Mesenteric fat pad (tissue), 1 donor: ENCODE data around the gene RCBTB2. TPM values are rescaled to one million over a fixed set of nuclear protein-coding genes. Genes with fewer than 3 reads are reported as not detected.

Experiments
- DNase-seq: peaks from one replicate; pipeline ENCODE4 v3.0.0-alpha.2; 2020; ENCODE audit warnings: low spot score
- total RNA-seq: library from RNA; stranded (reverse); fragmentation: NEBNext Ultra II Directional; extraction: Animal tissue kit (Norgen Biotek cat#: 25700); gene quantifications from one replicate; pipeline ENCODE4 v1.2.1, GENCODE V29; 2021
- donor health status: DM: yes; HTN: yes; CAD: no.

The RCBTB2 gene
- total RNA-seq, 1 donor from 2014 or later, result 11.8 TPM

- DNase-seq, result no peak
Observed at GRCh38 chr13:48496271-48497161, 36.4 kb downstream of the RCBTB2 start.

DNA sequence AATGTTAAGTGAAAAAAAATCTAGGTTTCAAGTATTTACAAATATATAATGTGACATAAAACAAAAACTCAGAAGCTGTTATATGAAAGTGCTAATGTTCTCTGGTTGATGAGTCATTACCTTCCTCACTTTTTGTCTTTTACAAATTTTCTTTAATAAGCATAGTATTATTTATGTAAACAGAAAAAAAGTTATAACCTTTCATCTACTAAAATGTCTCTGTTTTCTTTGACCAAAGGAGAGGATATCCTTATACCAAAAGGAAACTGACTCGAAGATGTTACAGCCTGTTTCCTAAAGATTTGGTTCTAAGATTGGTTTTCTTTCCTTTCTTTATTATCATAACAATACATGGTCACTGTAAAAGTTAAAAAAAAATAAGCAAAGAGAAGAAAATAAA, 38.0 kb downstream of the RCBTB2 start:
- DNase-seq, result no peak

DNA sequence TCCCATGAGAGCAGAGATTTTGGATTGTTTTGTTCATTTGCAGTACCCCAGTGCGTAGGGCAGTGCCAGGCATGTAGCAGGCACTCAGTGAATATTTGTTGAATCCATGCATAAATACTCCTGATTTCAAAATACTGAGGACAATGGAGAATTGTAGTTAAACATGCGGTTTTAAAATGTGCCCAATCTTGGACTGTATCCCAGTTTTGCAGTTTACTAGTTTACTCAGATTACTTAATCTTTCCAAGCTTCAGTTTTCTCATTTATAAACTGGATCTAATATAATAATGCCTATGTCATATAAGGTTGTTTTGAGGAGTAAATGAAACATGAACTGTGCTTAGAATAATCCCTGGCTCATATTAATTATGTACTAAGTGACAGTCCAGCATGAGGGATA, 39.0 kb downstream of the RCBTB2 start:
- DNase-seq, result no peak

- no peak for DNase-seq
Observed at GRCh38 chr13:48493066-48493765, 39.7 kb downstream of the RCBTB2 start.

DNA sequence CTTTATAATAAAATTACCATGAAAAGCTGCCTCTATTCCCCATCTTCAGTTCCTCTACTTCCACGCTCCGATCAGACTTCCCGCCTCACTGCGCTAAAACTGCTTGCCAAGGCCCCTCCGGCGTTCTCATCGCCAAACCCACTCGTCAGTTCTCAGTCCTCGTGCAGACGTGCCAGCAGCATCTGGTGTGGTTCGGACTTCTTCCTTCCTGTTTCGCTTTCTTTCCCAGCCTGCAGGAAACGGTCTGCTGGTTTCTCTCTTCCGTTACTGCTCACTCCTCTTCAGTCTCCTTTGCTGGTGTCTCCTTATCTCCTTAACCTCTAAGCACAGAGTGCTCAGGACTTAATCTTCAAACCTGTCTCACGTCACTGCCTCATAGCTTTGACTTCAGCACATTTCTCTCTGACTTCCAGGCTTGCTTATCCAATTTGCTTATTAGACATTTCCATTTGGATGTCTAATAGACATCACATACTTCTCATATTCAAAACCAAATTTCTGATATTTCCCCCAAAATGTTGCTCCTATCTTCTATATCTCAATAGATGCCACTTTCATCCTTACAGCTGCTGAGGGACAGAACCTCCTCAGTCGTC, 40.3 kb downstream of the RCBTB2 start:
- DNase-seq, result no peak

DNA sequence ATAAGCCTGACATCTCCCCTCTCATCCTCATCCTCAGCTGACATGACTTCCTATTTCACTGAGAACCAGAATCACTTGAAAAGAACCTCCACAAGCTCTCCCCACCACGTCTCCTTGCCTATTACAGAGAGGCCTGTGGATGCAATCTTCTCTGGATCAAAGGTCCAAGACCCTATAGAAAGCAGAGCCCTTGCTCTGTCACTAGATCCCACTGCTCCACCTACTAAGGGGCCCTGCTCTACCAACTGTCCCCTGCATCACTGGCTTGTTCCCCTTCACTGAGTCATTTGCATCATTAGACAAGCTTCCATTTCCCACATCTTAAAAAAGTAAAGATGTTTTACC, 40.8 kb downstream of the RCBTB2 start:
- DNase-seq, result no peak

DNA sequence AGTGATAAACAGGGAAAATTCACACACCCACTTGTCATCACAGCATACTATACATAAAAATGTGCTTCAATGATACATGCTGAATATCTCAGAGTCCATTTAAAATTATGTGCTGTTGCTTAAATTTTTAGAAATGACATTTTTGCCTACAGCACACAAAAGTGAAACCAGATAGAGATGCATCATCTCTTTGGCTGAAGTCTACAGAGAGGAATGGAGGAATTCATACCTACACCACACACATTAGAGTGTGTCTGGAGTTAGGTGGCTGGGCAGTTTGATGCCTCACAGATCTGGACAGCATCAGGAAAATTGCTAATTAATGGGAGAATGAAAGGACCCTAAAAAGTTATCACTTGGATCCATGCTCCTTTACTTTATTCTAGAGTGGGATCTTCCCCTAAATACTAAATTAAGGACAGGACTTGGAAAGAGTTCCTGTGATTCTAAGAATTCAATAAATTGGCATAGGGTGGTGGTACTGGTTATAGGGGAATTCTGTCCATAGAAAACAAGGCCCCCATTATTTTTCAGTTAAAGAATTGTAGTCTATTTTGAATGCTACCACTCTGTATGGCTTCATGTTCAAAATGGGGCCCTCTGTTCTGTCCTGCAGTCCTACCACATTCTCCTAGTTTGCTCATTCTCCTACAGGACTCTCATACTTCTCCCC, 41.3 kb downstream of the RCBTB2 start:
- DNase-seq, result no peak

- DNase-seq, result no peak
Observed at GRCh38 chr13:48490241-48490640, 42.6 kb downstream of the RCBTB2 start.

DNA sequence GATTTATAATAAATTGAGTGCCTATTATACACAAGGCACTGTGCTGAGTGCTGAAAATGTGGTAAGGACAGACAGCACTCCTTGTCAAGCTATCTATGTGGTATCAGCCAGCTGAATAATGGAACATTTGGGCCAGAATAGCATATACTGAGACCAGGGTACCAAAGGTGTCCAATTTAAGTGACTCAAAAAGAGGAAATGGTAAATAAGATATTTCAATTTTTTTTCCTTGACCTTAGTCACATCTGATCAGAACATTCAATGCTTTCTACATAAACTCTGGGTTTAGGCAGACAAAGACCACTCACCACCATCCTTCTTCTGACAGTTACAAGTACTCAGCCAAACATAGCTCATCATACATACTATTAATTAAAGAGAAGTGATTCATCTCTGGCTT, 43.2 kb downstream of the RCBTB2 start:
- no peak for DNase-seq

DNA sequence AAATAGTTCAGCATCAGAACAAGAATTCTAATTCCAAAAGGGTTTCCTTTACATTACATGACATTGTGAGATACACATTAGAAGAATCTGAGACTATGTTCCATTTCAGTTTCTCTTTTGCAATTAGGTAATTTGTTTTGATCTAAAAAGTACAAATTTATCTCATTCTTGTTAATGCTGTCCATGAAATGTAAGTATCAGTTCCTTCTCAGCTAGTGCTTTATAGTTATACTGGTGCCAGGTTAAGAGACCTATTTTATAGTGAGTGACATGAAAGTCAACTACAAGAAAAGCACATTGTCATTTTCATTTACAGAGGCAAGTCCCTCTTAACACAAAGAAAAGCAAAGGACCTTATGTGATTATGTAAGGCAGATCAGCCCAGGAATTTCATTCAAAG, 43.9 kb downstream of the RCBTB2 start:
- no peak for DNase-seq

GRCh38 chr13:48487968-48488367, 44.9 kb downstream of the RCBTB2 start:
- DNase-seq, result no peak

- no peak for DNase-seq
Observed at GRCh38 chr13:48486836-48487235, 46.0 kb downstream of the RCBTB2 start.

- no peak for DNase-seq
Observed at GRCh38 chr13:48486362-48486761, 46.5 kb downstream of the RCBTB2 start.

GRCh38 chr13:48485432-48485831, 47.4 kb downstream of the RCBTB2 start:
- DNase-seq, result no peak

GRCh38 chr13:48483575-48483974, 49.3 kb downstream of the RCBTB2 start:
- DNase-seq, result no peak

DNA sequence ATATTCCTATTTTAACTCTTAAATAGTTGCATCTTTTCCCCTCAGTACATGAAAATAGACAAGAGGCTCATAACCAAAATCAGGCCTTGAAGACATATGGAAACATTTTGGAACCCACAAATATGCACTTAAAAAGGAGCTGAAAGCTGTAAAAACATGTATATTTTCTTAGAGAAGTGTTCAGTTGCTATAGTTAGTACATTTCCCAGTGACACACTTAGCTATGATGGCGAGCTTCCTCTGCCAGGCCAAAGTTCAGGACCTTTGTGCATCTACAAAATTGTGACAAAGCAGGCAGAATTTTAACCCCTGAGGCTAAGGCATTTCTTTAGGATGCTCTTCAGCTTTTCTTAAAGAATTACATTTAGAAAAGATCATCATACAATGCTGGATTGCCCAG, 54.5 kb downstream of the RCBTB2 start:
- DNase-seq, result no peak

DNA sequence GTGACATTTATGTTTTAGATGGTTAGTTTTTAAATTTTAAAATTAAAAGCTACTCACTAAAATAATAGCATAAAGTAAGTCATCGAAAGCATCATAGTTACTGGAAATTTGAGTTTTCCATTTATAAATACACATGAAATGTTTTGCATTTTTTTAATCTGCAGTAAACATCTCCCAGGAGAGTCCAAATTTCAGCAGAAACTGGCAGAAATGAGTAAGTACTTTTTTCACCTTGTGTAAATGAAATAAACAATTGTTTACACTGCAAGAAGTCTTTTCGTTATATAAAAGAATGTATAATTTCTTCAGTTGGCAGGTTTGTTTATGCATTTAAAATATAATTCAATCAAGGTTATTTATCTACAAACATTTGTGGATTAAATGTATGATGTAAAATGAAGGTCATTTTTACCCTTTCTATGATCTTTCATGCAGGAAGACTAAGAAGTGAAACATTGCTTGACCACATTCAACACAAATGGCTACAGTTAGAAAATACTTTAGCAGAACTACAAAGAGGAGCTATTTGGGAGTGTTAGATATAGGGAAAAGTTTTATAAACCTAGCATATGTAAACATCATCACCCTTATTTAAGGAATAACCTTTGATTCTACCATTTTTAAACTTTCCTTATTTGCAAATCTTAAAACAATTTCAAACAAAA, 55.6 kb downstream of the RCBTB2 start:
- no peak for DNase-seq

GRCh38 chr13:48476686-48477085, 56.2 kb downstream of the RCBTB2 start:
- DNase-seq, result no peak

GRCh38 chr13:48476215-48476614, 56.7 kb downstream of the RCBTB2 start:
- no peak for DNase-seq

DNA sequence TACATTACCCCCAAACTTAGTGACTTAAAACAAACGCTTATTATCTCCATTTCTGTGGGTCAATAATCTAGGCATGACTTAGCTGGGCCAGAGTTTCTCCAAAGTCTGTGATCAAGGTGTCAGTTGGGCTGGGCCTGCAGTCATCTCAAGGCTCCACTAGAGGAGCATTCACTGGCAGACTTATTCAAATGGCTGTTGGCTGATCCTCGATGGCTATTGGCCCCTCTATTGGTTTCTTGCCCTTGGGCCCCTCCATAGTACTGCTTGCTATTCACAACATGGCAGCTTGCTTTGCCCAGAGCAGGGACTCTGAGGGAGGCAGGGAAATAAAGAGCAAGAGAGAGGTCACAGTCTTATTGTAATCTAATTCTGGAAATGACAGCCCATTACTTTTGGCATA, 57.6 kb downstream of the RCBTB2 start:
- no peak for DNase-seq

GRCh38 chr13:48457578-48458242, 75.2 kb downstream of the RCBTB2 start:
- no peak for DNase-seq
